Mesendoderm (in vitro differentiated cells): ENCODE results near the gene SCG3.

Experiments
- DNase-seq: peaks from one replicate; pipeline ENCODE4 v3.0.0; 2013
- H2AK5ac ChIP-seq: 2 replicates; pipeline ENCODE4 v1.6.1; 2013; ENCODE audit warnings: low read length, inconsistent platforms
- H2BK120ac ChIP-seq: 2 replicates; pipeline ENCODE4 v1.6.1; 2013; ENCODE audit warnings: low read depth, mild to moderate bottlenecking, low read length, moderate library complexity, mixed read lengths
- H2BK15ac ChIP-seq: replicated peaks from 2 replicates; pipeline ENCODE4 v1.6.1; 2013; ENCODE audit warnings: low read depth, mild to moderate bottlenecking, moderate library complexity
- H2BK5ac ChIP-seq: 2 replicates; pipeline ENCODE4 v1.6.1; 2013; ENCODE audit warnings: low read length, inconsistent platforms
- H3K18ac ChIP-seq: 2 replicates; pipeline ENCODE4 v1.6.1; 2013; ENCODE audit warnings: mild to moderate bottlenecking, low read length, mixed read lengths
- H3K23ac ChIP-seq: one replicate; pipeline ENCODE4 v1.6.1; 2013; ENCODE audit warnings: low read length
- H3K27ac ChIP-seq: 2 replicates; pipeline ENCODE4 v1.5.1; 2013; ENCODE audit warnings: low read depth, mild to moderate bottlenecking, inconsistent platforms, low read length, moderate library complexity
- H3K27me3 ChIP-seq: 2 replicates; pipeline ENCODE4 v1.6.1; 2013; ENCODE audit warnings: low read length, control low read depth, mild to moderate bottlenecking, inconsistent platforms; ENCODE audit not compliant: insufficient read depth, poor library complexity
- H3K36me3 ChIP-seq: 2 replicates; pipeline ENCODE4 v1.6.1; 2013; ENCODE audit warnings: low read length, inconsistent platforms; ENCODE audit not compliant: control insufficient read depth, insufficient read depth
- H3K4ac ChIP-seq: one replicate; pipeline ENCODE4 v1.6.1; 2013; ENCODE audit warnings: low read depth, mild to moderate bottlenecking, low read length, moderate library complexity
- H3K4me1 ChIP-seq: 2 replicates; pipeline ENCODE4 v1.6.1; 2013; ENCODE audit warnings: low read depth, low read length, inconsistent platforms; ENCODE audit not compliant: control insufficient read depth
- H3K4me2 ChIP-seq: 2 replicates; pipeline ENCODE4 v1.6.1; 2013; ENCODE audit warnings: low read length
- H3K4me3 ChIP-seq: 2 replicates; pipeline ENCODE4 v1.5.1; 2013; ENCODE audit warnings: mild to moderate bottlenecking, low read length
- H3K56ac ChIP-seq: one replicate; pipeline ENCODE4 v1.6.1; 2013; ENCODE audit warnings: low read length
- H3K79me1 ChIP-seq: 2 replicates; pipeline ENCODE4 v1.6.1; 2013; ENCODE audit warnings: low read length, inconsistent platforms
- H3K79me2 ChIP-seq: 2 replicates; pipeline ENCODE4 v1.6.1; 2013; ENCODE audit warnings: mild to moderate bottlenecking, low read length; ENCODE audit not compliant: control insufficient read depth, insufficient read depth
- H3K9ac ChIP-seq: 2 replicates; pipeline ENCODE4 v1.6.1; 2013; ENCODE audit warnings: low read length, inconsistent platforms
- H4K5ac ChIP-seq: one replicate; pipeline ENCODE4 v1.6.1; 2013; ENCODE audit warnings: low read length
- H4K8ac ChIP-seq: one replicate; pipeline ENCODE4 v1.6.1; 2013; ENCODE audit warnings: low read depth, mild to moderate bottlenecking, control low read depth, low read length, moderate library complexity
- WGBS: extraction: QIAGEN DNeasy Blood & Tissue Kit; methylation state at CpG from one replicate; pipeline ENCODE4 v1.1.7; 2013; ENCODE audit warnings: low lambda C conversion rate, missing lambda C conversion rate; ENCODE audit not compliant: insufficient coverage; ENCODE audit errors: extremely low coverage; 5-methylcytosine and 5-hydroxymethylcytosine counted together

SCG3 gene

DNA sequence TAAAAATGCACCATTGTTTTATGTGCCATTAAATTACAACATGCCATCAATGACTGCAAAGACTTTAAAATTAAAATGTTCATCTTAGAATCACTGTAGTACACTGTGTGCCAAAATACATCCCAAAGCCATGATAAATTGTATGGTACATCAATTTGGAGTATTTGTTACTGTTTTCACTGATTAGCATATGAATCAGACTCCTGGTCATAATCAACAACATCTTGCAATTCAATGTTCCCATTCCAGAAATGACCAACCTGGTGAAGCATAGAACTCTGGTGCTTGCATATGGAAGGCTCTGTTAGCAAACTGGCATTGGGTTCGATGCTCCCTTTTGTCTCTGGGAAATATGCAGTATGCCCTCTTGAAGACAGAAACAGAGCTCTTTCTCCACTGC, 33.6 kb downstream of the SCG3 start:
- Histone ChIP-seq H3K4ac (no peak overlapping the region), H3K36me3 (no peaks in the 10 kb centered on the region)
- WGBS, result no CpG with 5 or more reads among the region's 1 CpG

GRCh38 chr15:51718219-51718618, 36.9 kb downstream of the SCG3 start:
- DNase-seq, result no peak
- Histone ChIP-seq H3K36me3 (no peaks in the 10 kb centered on the region), H3K4me3 (no peak overlapping the region), H3K27ac (no peak overlapping the region), H3K79me2 (no peaks in the 10 kb centered on the region), H2BK120ac (no peak overlapping the region), H3K79me1 (no peaks in the 10 kb centered on the region), H3K23ac (no peak overlapping the region), H4K5ac (no peak overlapping the region), H3K27me3 (no peaks in the 10 kb centered on the region), H2AK5ac (no peak overlapping the region), H4K8ac (no peak overlapping the region), H3K4me1 (no peaks in the 10 kb centered on the region), H2BK5ac (no peak overlapping the region), H3K4me2 (no peak overlapping the region), H3K56ac (no peak overlapping the region), H2BK15ac (no peak overlapping the region), H3K4ac (no peak overlapping the region), H3K18ac (no peak overlapping the region), H3K9ac (no peak overlapping the region)
- no CpG with 5 or more reads among the region's 4 CpGs for WGBS

More for the DNA sequence above, 33.6 kb downstream of the SCG3 start:
- H3K79me1 ChIP-seq, result no peaks in the 10 kb centered on the region
- no peaks in the 10 kb centered on the region for H3K79me2 ChIP-seq
- H3K27ac ChIP-seq, result no peak overlapping the region
- H3K27me3 ChIP-seq, result no peaks in the 10 kb centered on the region
- H2BK15ac ChIP-seq, result no peak overlapping the region
- no peak overlapping the region for H3K56ac ChIP-seq
- no peak overlapping the region for H3K18ac ChIP-seq
- H4K5ac ChIP-seq, result no peak overlapping the region
- H2AK5ac ChIP-seq, result no peak overlapping the region
- no peak overlapping the region for H3K23ac ChIP-seq
- no peak overlapping the region for H3K9ac ChIP-seq
- H2BK5ac ChIP-seq, result no peak overlapping the region
- H2BK120ac ChIP-seq, result no peak overlapping the region
- no peak overlapping the region for H4K8ac ChIP-seq
- no peak overlapping the region for H3K4me3 ChIP-seq
- H3K4me1 ChIP-seq, result no peaks in the 10 kb centered on the region
- DNase-seq, result no peak
- no peak overlapping the region for H3K4me2 ChIP-seq

DNA sequence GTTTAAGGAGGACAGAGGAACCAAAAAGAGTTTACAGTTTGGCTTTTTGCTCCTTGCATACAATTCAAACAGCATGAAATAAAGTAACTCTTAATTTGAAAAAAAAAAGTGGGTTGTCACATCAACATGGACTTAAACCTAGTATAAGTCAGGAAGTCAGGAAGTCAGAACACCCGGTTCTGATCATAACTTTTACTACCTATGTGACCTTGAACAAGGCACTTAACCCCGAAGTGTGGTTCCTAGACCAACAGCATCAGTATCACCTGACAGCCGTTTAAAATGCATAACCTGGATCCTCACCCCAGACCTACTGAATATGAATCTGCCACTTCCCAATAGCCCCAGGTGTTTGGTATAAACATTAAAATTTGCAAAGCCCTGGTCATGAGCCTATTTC, 37.4 kb downstream of the SCG3 start:
- no peaks in the 10 kb centered on the region for H3K36me3 ChIP-seq
- no peak overlapping the region for H3K18ac ChIP-seq
- H3K4ac ChIP-seq, result no peak overlapping the region
- H4K5ac ChIP-seq, result no peak overlapping the region
- H4K8ac ChIP-seq, result no peak overlapping the region
- H3K4me1 ChIP-seq, result no peaks in the 10 kb centered on the region
- H3K56ac ChIP-seq, result no peak overlapping the region
- no peak overlapping the region for H3K27ac ChIP-seq
- no peak overlapping the region for H2BK15ac ChIP-seq
- no peak overlapping the region for H3K4me3 ChIP-seq
- no peak overlapping the region for H3K4me2 ChIP-seq
- DNase-seq, result no peak
- H3K23ac ChIP-seq, result no peak overlapping the region
- no peak overlapping the region for H3K9ac ChIP-seq
- no peak overlapping the region for H2AK5ac ChIP-seq
- no peaks in the 10 kb centered on the region for H3K79me1 ChIP-seq
- no peak overlapping the region for H2BK5ac ChIP-seq
- WGBS, result no CpG with 5 or more reads among the region's 3 CpGs
- H3K79me2 ChIP-seq, result no peaks in the 10 kb centered on the region
- no peaks in the 10 kb centered on the region for H3K27me3 ChIP-seq
- H2BK120ac ChIP-seq, result no peak overlapping the region

GRCh38 chr15:51720201-51720995, 39.1 kb downstream of the SCG3 start:
- Histone ChIP-seq H3K27ac (no peak overlapping the region), H3K4me1 (no peaks in the 10 kb centered on the region), H3K4ac (no peak overlapping the region), H2BK120ac (no peak overlapping the region), H3K4me2 (no peak overlapping the region), H3K27me3 (no peaks in the 10 kb centered on the region), H2BK15ac (no peak overlapping the region), H2AK5ac (no peak overlapping the region), H3K36me3 (no peaks in the 10 kb centered on the region), H3K4me3 (no peak overlapping the region), H4K8ac (no peak overlapping the region), H3K23ac (no peak overlapping the region), H3K18ac (no peak overlapping the region), H3K56ac (no peak overlapping the region), H3K79me2 (no peaks in the 10 kb centered on the region), H4K5ac (no peak overlapping the region), H3K79me1 (no peaks in the 10 kb centered on the region), H2BK5ac (no peak overlapping the region), H3K9ac (no peak overlapping the region)
- DNase-seq, result no peak
- no CpG with 5 or more reads among the region's 8 CpGs for WGBS

DNA sequence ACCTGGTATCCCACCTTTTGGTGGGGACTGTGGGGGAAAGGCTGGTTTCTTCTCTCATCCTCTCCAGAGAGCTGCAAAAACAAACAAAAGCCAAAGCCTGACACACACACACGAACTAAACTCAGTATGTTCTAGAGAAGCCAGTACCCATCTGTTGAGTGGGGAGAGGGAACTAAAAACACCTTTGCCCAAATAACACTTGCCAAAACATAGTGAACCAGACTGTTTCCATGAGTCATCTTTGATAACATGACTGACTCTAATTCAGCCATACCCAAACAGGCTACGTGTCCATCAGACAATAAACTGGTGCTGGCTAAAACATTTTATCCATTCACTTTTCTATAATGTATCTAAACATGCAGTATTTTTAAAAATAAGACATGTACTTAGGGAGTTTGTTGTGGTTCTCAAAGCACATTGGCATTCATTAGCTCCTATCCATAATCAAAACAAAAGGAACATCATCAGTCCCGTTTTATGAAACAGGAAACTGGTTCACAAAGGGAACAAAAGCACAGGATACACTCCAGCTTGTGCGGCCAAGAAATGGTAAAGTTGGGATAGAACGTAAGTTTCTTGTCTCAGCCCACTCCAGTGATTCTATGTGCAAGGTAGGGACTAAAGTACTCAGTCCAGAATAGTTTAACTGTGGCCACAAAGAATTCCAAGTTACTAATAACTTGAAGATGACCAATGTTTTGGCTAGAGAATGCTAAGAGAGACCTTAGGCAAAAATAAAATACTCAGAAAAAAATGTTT, 40.1 kb downstream of the SCG3 start:
- Histone ChIP-seq H3K36me3 (no peaks in the 10 kb centered on the region), H3K9ac (no peak overlapping the region), H3K4ac (no peak overlapping the region), H4K8ac (no peak overlapping the region), H3K4me3 (no peak overlapping the region), H4K5ac (no peak overlapping the region), H3K4me2 (no peak overlapping the region), H3K18ac (no peak overlapping the region), H2BK5ac (no peak overlapping the region), H2AK5ac (no peak overlapping the region), H2BK15ac (no peak overlapping the region), H3K4me1 (no peaks in the 10 kb centered on the region), H3K27me3 (no peaks in the 10 kb centered on the region), H2BK120ac (no peak overlapping the region), H3K79me2 (no peaks in the 10 kb centered on the region), H3K23ac (peak overlapping the region; percentile 17), H3K79me1 (no peaks in the 10 kb centered on the region), H3K27ac (no peak overlapping the region), H3K56ac (no peak overlapping the region)
- no peak for DNase-seq
- no CpG with 5 or more reads among the region's 5 CpGs for WGBS
